Measurements from ENCODE around the gene B4GALT5.
A peak's percentile ranks its signal among the peaks of the same experiment; 100 is the strongest.
"Not testable (repeated sequence)": the region's sequence is repeated elsewhere in the genome, so short reads cannot be mapped to it uniquely, and the experiment has no call there.

B4GALT5 gene

GRCh38 chr20:49676581-49677291, 36.9 kb downstream of the B4GALT5 start:
- no peak for DNase-seq

- DNase-seq = no peak
Measured at GRCh38 chr20:49675368-49676151, 38.1 kb downstream of the B4GALT5 start.

DNA sequence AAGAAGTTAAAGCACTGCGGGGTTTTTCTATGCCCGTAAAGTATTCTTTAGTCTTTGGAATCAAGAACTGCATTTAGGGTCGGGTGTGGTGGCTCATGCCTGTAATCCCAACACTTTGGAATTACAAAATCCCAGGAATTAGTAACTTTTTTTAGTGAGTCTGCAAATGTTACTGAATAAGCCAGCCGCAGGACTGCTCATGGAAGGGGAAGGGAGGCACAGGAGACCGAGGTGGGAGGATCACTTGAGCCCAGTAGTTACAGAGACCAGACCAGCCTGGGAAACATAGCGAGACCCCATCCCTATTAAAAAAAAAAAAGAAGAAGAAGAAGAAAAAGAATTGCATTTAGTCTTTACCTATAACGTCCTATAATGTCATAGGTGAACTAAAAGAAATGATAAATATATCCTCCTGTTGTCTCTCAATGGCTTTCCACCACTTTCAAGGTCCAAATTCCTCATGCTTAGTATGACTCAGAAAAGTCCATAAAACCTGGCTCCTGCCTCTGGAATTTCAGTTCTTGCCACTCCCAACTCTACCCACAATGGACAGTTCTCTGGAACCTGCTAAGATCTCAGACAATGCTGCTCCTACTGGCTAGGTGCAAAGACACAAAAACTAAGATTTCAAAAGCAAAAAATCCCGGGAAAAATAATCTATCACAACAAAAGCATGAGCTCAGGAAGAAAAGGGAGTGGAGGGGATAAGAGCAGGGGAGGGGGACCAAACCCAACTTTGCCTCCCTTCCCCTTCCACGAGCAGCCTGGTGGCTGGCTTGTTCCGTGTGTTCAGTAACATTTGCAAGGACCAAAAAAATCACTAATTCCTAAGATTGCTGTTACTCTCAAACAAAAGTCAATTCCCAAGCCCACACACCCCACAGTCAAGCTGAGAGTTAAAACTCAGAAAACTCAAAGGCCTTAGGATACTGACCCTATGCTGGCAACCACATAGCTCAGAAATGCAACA, 39.0 kb downstream of the B4GALT5 start:
- no peak for DNase-seq

DNA sequence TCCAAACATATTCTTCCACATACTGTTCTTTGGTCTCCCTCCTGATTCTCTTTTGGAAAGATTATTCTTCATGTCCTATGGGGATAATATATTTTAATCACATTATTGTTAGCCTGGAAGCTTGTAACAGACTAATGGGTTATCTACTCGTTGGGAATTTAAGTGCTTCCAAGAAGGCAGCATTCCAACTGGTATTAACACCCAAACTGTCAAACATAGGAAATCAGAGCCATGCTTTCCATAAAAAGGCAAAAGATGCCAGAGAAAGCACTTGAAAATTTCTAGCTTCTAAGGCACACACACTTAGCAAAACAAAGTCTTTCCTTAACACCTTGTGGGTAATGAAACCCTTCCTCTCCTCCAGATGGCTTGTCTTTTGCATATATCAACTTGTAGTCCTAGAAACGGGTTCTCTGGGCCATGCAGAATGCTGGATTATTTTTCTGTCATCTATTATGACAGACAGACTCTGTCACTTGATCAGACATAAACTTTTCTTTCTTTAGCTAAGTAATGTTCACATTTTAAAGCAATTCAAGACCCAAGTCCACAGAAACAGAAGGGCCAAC, 41.5 kb downstream of the B4GALT5 start:
- no peak for DNase-seq

- DNase-seq = no peak
Measured at GRCh38 chr20:49671433-49671832, 42.2 kb downstream of the B4GALT5 start.

DNA sequence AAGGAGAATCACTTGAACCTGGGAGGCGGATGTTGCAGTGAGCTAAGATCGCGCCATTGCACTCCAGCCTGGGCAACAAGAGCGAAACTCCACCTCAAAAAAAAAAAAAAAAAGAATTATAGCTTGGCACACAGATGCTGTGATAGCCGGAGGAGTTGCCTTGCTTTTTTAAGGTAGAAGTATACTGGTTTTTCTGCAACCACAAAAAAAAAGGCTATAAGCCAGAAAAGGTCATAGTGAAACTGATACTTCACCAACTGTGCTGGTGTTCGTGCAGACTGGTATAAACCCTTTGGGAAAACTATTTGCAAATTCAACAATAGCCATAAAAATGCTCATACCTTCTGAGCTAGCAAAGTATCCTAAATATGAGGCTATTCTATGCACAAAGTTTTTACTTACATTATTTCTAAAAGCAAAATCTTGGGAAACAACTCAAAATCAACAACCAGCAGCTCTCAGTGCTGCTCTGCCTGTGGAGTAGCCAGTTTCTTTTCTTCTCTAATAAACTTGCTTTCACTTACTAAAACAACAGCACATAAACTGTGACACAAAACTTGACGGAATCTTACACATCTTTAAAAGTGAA, 44.0 kb downstream of the B4GALT5 start:
- DNase-seq = no peak

GRCh38 chr20:49668878-49669195, 44.8 kb downstream of the B4GALT5 start:
- not testable (repeated sequence) for DNase-seq

DNA sequence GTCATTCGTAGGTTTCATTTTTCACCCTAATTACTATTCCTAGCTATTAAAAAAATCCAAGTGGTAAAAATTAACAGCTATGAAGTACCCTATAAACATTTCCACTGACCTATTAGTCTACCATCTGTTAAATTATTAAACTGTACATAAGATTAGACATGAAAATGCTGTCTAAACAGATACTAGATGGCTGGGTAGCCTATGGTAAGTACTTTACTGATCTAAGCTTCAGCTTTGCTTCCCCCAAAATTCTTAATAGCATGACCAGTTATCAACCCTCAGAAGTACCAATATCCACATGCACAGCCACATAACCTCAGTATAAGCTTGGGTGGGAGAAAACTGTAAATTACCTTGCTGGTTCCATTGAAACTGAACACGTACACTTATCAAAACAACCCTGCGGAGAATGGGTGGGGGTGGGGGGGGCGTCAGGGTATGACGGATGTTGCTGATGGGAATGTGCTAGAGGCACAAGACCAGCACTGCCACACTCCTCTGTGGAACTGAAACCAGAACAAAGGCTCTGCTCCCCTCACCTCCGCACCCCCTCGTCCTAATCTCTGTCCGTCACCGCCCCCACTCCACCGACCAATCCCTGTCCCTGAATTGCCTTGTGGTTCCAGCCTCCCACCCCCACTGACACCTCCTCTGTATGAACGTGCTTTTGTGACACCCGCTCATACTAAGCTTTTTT, 45.3 kb downstream of the B4GALT5 start:
- DNase-seq = no peak

DNA sequence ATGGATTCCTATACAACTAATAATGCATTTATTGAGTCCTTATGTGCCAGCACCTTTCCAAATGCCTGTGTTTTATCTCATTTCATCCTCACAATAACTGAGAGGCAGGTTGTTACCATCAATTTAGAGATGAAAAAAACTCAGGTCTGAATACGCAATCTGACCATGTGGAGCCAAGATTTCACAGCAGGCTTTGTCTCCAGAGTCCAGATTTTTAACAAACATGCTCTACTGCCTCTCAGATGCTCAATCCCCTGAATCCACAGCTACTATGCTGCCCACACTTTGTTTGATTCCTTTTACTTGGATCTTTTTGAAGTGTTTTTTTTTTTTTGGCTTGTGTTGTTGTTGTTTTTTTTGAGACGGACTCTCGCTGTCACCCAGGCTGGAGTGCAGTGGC, 46.8 kb downstream of the B4GALT5 start:
- no peak for DNase-seq

DNA sequence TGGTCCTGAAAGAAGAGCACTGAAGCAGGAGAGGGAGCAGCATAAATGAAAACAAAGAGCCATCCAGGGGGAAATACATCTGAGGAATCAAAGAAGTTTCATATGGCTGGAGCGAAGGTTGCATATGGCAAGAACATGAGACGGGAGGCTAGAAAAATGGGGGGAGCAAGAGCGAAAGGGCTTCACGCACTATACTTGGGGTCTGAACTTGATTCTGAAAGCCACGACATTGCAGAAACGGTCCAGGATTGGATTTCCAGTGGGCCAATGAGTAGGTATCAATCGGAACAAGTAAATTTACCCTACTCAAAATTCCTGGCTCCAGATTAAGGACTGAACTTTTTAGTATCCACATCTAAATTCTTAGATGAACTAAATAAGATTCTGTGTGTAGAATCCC, 47.9 kb downstream of the B4GALT5 start:
- no peak for DNase-seq

- DNase-seq = no peak
Measured at GRCh38 chr20:49664612-49665313, 48.9 kb downstream of the B4GALT5 start.

- DNase-seq = no peak
Measured at GRCh38 chr20:49663112-49663511, 50.6 kb downstream of the B4GALT5 start.

DNA sequence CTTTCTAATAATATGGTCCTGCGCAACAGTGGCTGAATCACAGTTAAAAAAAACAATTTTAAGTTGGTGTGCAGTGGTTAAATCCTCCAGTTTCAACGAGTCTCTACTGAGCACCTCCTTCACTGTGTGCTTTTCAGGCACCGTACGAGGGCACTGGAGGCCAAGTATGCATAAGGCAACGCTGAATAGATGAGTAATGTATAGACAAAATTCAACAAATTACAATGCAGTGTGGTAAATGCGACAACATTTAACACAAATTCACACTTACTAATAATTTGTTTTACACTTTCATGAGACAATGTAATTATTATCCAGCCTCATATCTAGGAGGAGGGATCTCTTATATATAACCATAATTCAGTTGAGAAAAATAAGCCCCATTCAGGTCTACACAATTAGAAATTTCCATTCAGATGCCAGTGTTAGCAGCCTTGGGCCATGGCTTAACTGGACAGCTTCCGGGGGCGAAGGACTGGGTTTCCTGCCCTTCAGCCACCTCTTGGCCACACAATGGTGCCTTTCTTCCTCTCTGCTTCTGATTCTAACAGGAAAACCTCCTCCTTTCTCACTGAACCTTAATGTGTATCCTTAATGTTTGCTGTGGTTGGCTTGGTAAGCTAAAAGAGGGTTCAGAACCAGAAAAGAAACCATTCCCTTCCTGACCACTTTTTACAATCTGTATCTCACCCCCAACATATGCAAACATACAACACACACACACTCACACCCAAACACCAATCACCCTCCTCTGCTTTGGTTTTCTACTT, 51.9 kb downstream of the B4GALT5 start:
- no peak for DNase-seq

DNA sequence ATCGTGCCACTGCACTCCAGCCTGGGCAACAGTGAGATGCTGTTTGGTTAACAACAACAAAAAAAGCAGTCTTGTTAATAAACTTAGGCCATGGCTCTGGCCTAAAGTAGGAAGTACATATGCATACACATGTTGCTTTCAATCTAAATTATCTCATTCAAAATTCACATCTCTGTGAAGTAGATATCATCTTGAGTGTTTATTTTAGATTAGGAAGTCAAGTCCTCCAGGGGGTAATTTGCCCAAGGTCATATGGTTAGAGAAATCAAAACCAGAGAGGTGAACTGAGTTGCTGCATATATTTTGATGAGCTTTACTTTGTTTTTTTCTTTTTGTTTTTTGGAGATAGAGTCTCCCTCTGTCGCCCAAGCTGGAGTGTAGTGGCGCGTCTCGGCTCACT, 52.8 kb downstream of the B4GALT5 start:
- DNase-seq = no peak

DNA sequence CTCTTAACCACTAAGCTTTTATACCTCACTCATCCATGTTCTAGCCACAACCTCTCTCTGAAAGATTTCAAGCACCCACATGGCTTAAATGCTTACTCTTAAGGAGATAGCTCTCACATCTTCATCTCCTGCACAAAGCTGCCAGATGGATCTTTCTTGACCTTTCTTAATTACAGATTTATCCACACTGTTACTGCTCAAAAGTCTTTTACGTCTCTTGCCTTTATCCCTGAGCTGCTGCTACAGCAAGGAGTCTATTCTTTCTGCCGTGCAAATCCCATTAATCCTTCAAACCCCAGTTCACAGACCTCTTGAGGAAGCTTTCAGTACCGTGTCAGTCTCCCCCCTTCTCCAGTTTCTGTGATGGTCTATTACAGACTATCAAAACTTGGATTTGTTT, 54.6 kb downstream of the B4GALT5 start:
- no peak for DNase-seq

DNA sequence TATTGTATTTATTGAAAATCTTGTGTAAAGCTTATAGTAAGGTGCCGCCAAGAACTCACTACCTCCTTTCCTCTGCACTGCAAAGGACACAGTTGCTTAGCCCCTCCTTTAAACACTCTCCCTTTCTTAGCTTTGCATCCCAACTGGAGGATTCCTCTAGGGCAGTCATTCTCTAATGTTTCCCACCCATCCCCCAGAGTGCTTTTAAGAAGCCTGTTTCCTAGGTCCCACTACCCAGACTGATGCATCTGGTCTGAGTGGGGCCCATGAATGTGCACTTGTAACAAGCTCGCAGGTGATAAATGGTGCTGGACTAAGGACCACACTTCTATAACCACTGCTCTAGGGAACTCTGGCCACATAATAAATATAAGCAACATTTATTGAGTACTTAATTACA, 55.2 kb downstream of the B4GALT5 start:
- no peak for DNase-seq

DNA sequence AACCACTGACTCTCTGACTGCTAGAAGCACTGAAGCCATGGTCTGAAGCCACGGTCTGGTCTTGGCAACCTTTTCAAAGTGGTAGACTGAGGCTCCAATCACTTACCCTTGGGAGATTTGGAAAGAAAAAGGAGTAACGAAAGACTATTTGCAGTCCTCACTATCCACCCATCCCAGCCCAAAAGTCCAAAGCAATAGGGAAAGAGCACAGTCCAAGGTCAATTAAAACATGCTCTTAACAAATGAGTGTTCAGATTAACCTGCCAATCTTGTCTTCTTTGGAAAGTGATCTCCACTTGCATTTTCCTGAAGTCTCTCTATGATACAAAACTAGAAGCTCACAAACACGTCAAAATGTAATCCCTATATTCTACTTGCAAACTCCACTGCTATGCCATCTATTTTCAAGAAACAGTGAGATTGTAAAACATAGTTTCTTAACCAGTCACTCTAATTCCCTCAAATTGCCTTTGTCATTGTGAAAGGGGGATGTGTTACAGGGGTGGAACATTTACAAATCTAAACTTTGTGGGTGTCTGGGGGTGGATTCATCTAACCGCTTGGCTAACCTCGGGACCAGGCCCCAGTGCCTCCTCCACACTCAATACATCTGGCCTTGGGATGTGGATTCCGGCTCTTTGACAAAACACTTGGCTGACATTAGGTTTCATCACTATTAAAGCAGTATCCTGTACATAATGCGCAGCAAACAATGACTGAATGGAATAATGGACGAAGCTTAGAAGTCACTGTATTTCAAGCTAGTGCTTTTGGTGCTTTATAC, 56.4 kb downstream of the B4GALT5 start:
- DNase-seq = no peak

GRCh38 chr20:49656304-49656703, 57.4 kb downstream of the B4GALT5 start:
- DNase-seq = peak; percentile 75

DNA sequence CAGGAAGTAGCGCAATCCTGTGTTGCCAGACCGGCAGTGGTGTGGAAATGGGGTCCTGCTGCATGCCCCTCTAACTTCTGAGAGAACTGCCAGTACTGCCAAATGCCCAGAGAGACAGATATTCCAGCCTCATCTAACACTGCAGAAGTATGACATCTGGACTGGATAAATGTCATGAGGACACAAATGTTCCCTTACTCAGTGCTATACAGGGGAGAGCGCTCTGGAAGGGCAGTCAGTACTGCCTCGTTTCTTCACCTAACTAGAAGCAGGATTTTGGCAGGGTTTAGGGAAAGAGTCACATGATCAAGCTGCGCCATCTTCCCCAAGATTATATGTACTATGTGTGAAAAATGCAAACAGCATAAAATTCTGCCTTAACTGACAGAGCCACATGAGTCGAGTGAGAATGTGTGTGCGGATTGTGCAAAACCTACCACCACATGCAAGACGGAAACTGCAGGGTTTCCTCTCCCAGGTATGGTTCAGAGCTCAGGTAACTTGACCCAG, 59.7 kb downstream of the B4GALT5 start:
- no peak for DNase-seq

DNA sequence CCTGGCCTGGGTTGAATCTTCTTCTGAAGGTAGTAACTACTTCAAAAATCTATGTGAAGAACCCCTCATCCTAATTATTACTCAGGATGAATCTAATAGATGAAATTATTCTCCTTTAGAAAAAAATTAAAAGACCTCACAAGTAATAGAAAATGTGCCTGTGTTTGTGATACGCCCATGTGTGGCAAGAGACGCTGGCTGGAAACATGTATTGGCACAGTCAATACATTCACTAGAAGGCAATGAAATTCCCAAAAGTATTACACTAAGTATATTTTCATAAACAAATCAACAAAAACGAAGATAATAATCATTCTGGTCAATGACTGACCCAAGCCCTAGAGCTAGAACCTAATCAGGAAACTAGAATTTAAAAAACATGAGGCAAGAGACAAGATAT, 64.0 kb downstream of the B4GALT5 start:
- no peak for DNase-seq
